Ammon's horn (tissue), 1 donor: Measurements from ENCODE around the gene TMEM238.
"Not testable (repeated sequence)": the region's sequence is repeated elsewhere in the genome, so short reads cannot be mapped to it uniquely, and the experiment has no call there.

Experiments used
- DNase-seq: peaks from one replicate; pipeline ENCODE4 v3.0.0-alpha.2; 2016; ENCODE audit warnings: low spot score

TMEM238 gene

GRCh38 chr19:55384131-55384919, at the start of gene TMEM238:
TMEM238 (minus strand) TSS chr19:55384292; CDS start chr19:55384259, 33 bp downstream.
- no peak for DNase-seq

GRCh38 chr19:55433292-55433691, 49.2 kb upstream of the TMEM238 start:
- no peak for DNase-seq

- no peak for DNase-seq
Measured at GRCh38 chr19:55432241-55432959, 48.3 kb upstream of the TMEM238 start.

GRCh38 chr19:55431183-55431582, 47.1 kb upstream of the TMEM238 start:
- DNase-seq, result no peak

- DNase-seq, result peak; percentile 92
Measured at GRCh38 chr19:55426042-55426441, 42.0 kb upstream of the TMEM238 start.

GRCh38 chr19:55424518-55424917, 40.4 kb upstream of the TMEM238 start:
- no peak for DNase-seq

- peak; percentile 29 for DNase-seq
Measured at GRCh38 chr19:55423225-55424005, 39.3 kb upstream of the TMEM238 start.

GRCh38 chr19:55421281-55421680, 37.2 kb upstream of the TMEM238 start:
- DNase-seq, result not testable (repeated sequence)

- DNase-seq, result peak; percentile 44
Measured at GRCh38 chr19:55419624-55420236, 35.6 kb upstream of the TMEM238 start.

- no peak for DNase-seq
Measured at GRCh38 chr19:55419103-55419502, 35.0 kb upstream of the TMEM238 start.

GRCh38 chr19:55418185-55418584, 34.1 kb upstream of the TMEM238 start:
- peak; percentile 90 for DNase-seq

GRCh38 chr19:55410168-55410567, 26.1 kb upstream of the TMEM238 start:
- no peak for DNase-seq

GRCh38 chr19:55409179-55409578, 25.1 kb upstream of the TMEM238 start:
- not testable (repeated sequence) for DNase-seq

- no peak for DNase-seq
Measured at GRCh38 chr19:55408533-55408872, 24.4 kb upstream of the TMEM238 start.

- DNase-seq, result peak; percentile 99
Measured at GRCh38 chr19:55407800-55408532, 23.9 kb upstream of the TMEM238 start.

- DNase-seq, result not testable (repeated sequence)
Measured at GRCh38 chr19:55407550-55407799, 23.4 kb upstream of the TMEM238 start, which contains the start of gene UBE2S. UBE2S (minus strand) TSS chr19:55407788; CDS start chr19:55407589, 199 bp downstream.

GRCh38 chr19:55406826-55407549, 22.9 kb upstream of the TMEM238 start:
- DNase-seq, result no peak

- DNase-seq, result no peak
Measured at GRCh38 chr19:55406091-55406825, 22.2 kb upstream of the TMEM238 start.

GRCh38 chr19:55405638-55406037, 21.5 kb upstream of the TMEM238 start:
- no peak for DNase-seq

- DNase-seq, result no peak
Measured at GRCh38 chr19:55402509-55402908, 18.4 kb upstream of the TMEM238 start.
